Endothelial cell of umbilical vein (primary cell): ENCODE results near the gene LRWD1.

Source experiments
- CTCF ChIP-seq, 2 donors: IDR thresholded peaks; 1 replicate in 1 of 2; 2 replicates in 1 of 2; pipeline ENCODE4 v1.5.1; 2011; ENCODE audit warnings: low read length in 2 of 2, mild to moderate bottlenecking in 2 of 2, moderate library complexity in 2 of 2, control low read depth in 1 of 2, inconsistent platforms in 1 of 2, low read depth in 1 of 2; ENCODE audit not compliant: insufficient read depth in 1 of 2; ENCODE audit errors: extremely low read depth in 1 of 2
- EZH2 ChIP-seq: IDR thresholded peaks from 2 replicates; pipeline ENCODE4 v1.6.1; 2012; ENCODE audit warnings: borderline replicate concordance, low read depth, mild to moderate bottlenecking, moderate library complexity, low read length, inconsistent platforms; ENCODE audit not compliant: severe bottlenecking
- FOS ChIP-seq: IDR thresholded peaks from 2 replicates; pipeline ENCODE4 v1.6.1; 2011; ENCODE audit warnings: mild to moderate bottlenecking, low read length, moderate library complexity, borderline replicate concordance; ENCODE audit not compliant: insufficient read depth
- GATA2 ChIP-seq: IDR thresholded peaks from 2 replicates; pipeline ENCODE4 v1.7.0; 2011; ENCODE audit warnings: low read depth, mild to moderate bottlenecking, moderate library complexity, mixed read lengths, low read length; ENCODE audit not compliant: insufficient read length, insufficient read depth
- JUN ChIP-seq: IDR thresholded peaks from 2 replicates; pipeline ENCODE4 v1.6.1; 2011; ENCODE audit warnings: borderline replicate concordance, low read depth; ENCODE audit not compliant: insufficient read length, insufficient read depth
- MYC ChIP-seq: IDR thresholded peaks from one replicate; pipeline ENCODE4 v1.6.1; 2011; ENCODE audit warnings: mild to moderate bottlenecking, low read depth, low read length
- POLR2A ChIP-seq: IDR thresholded peaks from 2 replicates; pipeline ENCODE4 v1.6.1; 2012; ENCODE audit warnings: low read depth, mild to moderate bottlenecking, control low read depth, low read length
- POLR2AphosphoS5 ChIP-seq: IDR thresholded peaks from 2 replicates; pipeline ENCODE4 v1.6.1; 2012; ENCODE audit warnings: low read depth, mild to moderate bottlenecking, control low read depth, low read length, moderate library complexity; ENCODE audit not compliant: insufficient read depth
- TF ChIP-seq, protein P1 (sequence below): IDR thresholded peaks from 2 replicates; pipeline ENCODE4 v1.6.1; 2011; ENCODE audit not compliant: insufficient read depth, insufficient read length

DNA sequence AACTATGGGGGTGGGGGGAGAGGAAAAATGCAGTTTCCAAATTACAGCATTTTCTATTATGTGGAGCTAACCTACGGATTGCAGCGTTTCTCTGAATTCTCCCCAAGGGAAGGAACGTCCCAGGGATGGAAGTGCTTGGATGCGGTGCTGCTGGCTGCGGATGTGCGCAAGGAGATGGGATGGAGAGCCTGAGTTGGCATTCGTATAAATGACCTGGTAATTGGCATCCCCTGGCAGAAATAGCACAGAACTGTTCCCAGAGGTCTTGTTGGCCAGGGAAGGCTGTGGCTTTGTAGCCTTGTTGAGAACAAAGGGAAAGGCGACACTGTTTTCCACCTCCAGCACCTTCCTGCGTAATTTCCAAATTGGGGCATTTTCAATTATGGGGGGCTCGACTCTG lies 28.7 kb upstream of the LRWD1 start:
- no peak for TF ChIP-seq CTCF (IDR thresholded peaks at IDR 0.05; ENCODE audit: extremely low read depth in 1 of 2, insufficient read depth in 1 of 2, low read depth in 1 of 2, low read length in 2 of 2)
- no peak for TF ChIP-seq POLR2A
- TF ChIP-seq FOS: no peak
- TF ChIP-seq, protein P1, sequence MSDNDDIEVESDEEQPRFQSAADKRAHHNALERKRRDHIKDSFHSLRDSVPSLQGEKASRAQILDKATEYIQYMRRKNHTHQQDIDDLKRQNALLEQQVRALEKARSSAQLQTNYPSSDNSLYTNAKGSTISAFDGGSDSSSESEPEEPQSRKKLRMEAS: no peak
- no peak for TF ChIP-seq MYC
- no peak for TF ChIP-seq EZH2
- TF ChIP-seq POLR2AphosphoS5: no peak
- TF ChIP-seq JUN: no peak
- TF ChIP-seq GATA2: no peak
